ENCODE results near the gene SMOC2. TPM values are rescaled to one million over a fixed set of nuclear protein-coding genes. Genes with fewer than 3 reads are reported as not detected.

SMOC2 gene
- total and polyA plus RNA-seq, 2 donors (not counting 1 experiment from before 2014, with no cell fraction given) = 0.37 TPM; not detected in 1

DNA sequence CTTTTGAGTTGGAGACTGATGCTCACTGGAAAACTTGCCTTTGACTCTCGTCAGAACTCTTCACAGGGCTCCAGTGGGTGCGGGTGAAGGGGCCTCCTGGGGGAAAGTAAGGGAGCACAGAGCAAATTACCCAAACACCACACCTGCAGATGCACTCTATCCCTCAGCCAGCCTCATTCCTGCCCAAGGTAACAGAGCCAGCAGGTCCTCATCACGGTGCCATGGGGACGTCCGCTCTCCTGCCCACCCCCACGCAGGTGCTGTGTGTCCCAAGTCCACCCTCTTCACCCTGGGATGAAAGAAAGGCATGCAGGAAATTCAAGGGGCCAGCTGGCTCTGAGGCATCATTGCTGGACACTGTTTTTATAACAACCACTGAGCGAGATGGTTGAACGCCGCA, 269.0 kb downstream of the SMOC2 start:
- Histone ChIP-seq H4K20me1 (ENCODE audit: control insufficient read depth, insufficient read depth, low read length, poor library complexity, severe bottlenecking) (no peaks in the 10 kb centered on the region), H3K4me2 (replicated peaks; ENCODE audit: low read depth, low read length, poor library complexity, severe bottlenecking) (no peak overlapping the region), H3K4me1 (ENCODE audit: control insufficient read depth in 2 of 2, insufficient read depth in 2 of 2, low read length in 2 of 2) (no peaks in the 10 kb centered on the region), H3K27ac (ENCODE audit: low read length in 2 of 2) (no peak overlapping the region), H3K9me3 (ENCODE audit: control extremely low read depth in 1 of 3, control insufficient read depth in 2 of 3, insufficient read depth in 1 of 3, low read length in 2 of 3) (peaks cover 0 to 43% (median 0%) of the 10 kb centered on the region in 3 donors), H2AFZ (ENCODE audit: insufficient read depth, low read depth, low read length, poor library complexity, severe bottlenecking) (no peak overlapping the region), H3K36me3 (replicated peaks in 1 of 2; ENCODE audit: control extremely low read depth in 1 of 2, control insufficient read depth in 1 of 2, extremely low read depth in 1 of 2, insufficient read depth in 2 of 2, low read length in 1 of 2) (no peaks in the 10 kb centered on the region), H3K9ac (ENCODE audit: low read length) (no peak overlapping the region), H3K4me3 (ENCODE audit: control extremely low read depth in 1 of 5, extremely low read depth in 1 of 5, insufficient read depth in 1 of 5, low read depth in 2 of 5, low read length in 4 of 5) (no peak overlapping the region), H3K79me2 (ENCODE audit: control insufficient read depth, insufficient read depth, low read length) (no peaks in the 10 kb centered on the region), H3K27me3 (replicated peaks in 1 of 4; ENCODE audit: control extremely low read depth in 1 of 4, control insufficient read depth in 3 of 4, insufficient read depth in 4 of 4, low read length in 3 of 4) (peaks cover 0 to 2% (median 0%) of the 10 kb centered on the region in 4 experiments)
- CTCF ChIA-PET = interaction anchor here (0.9 kb wide), 1 partner anchor 15 kb away, joined by 3 read pairs; no protein-coding TSS in a partner anchor
- Mint-ChIP-seq H3K4me1 (no peaks in the 10 kb centered on the region), H3K27me3 (no peaks in the 10 kb centered on the region), H3K4me3 (no peak overlapping the region), H3K27ac (no peak overlapping the region), H3K9me3 (ENCODE audit: insufficient read depth) (peaks cover 2% of the 10 kb centered on the region)
- intact Hi-C loops (cut with micrococcal nuclease) = no loop called here
- ATAC-seq (ENCODE audit: low read depth) (no peak), DNase-seq (no peak)
- POLR2A ChIA-PET = no interaction called here
- TF ChIP-seq, protein P1, sequence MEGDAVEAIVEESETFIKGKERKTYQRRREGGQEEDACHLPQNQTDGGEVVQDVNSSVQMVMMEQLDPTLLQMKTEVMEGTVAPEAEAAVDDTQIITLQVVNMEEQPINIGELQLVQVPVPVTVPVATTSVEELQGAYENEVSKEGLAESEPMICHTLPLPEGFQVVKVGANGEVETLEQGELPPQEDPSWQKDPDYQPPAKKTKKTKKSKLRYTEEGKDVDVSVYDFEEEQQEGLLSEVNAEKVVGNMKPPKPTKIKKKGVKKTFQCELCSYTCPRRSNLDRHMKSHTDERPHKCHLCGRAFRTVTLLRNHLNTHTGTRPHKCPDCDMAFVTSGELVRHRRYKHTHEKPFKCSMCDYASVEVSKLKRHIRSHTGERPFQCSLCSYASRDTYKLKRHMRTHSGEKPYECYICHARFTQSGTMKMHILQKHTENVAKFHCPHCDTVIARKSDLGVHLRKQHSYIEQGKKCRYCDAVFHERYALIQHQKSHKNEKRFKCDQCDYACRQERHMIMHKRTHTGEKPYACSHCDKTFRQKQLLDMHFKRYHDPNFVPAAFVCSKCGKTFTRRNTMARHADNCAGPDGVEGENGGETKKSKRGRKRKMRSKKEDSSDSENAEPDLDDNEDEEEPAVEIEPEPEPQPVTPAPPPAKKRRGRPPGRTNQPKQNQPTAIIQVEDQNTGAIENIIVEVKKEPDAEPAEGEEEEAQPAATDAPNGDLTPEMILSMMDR (IDR thresholded peaks at IDR 0.05) = no peak
- TF ChIP-seq EZH2 (IDR thresholded peaks at IDR 0.05; ENCODE audit: borderline replicate concordance, insufficient read depth, low read depth, low read length, poor library complexity, severe bottlenecking) = no peak
- 97% methylated on average over 7 of the region's 9 CpGs for WGBS (ENCODE audit: insufficient coverage)

DNA sequence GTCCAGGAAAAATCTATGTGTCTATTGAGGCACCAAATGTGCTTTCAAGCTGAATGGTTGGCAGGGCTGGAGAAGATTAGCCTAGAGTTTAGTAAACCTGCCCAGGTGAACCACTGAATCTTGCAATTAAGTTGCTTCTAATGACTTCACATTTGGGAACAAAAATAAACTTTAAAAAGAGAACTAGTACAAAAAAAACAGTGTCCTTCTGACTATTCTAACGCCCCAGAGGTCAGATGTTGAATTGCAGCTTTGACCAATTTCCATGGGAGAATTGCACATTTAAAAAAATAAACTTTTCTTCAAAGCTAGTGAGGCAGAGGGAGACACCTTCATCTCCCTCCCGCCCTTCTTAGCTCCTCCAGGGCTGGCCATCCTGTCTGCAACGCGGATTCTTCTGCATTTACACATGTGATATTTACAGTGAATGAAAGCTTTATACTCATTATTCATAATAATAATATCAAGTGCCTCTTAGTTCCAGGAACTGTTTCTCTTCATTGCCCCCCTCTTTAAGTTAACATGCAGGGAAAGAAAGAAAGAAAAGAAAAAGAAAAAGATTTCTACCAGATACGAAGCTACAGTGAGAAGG, 270.2 kb downstream of the SMOC2 start:
- Histone ChIP-seq H3K9me3 (ENCODE audit: control extremely low read depth in 1 of 3, control insufficient read depth in 2 of 3, insufficient read depth in 1 of 3, low read length in 2 of 3) (peaks cover 0 to 38% (median 0%) of the 10 kb centered on the region in 3 donors), H2AFZ (ENCODE audit: insufficient read depth, low read depth, low read length, poor library complexity, severe bottlenecking) (no peak overlapping the region), H3K4me3 (ENCODE audit: control extremely low read depth in 1 of 5, extremely low read depth in 1 of 5, insufficient read depth in 1 of 5, low read depth in 2 of 5, low read length in 4 of 5) (no peak overlapping the region), H3K9ac (ENCODE audit: low read length) (no peak overlapping the region), H3K36me3 (replicated peaks in 1 of 2; ENCODE audit: control extremely low read depth in 1 of 2, control insufficient read depth in 1 of 2, extremely low read depth in 1 of 2, insufficient read depth in 2 of 2, low read length in 1 of 2) (no peaks in the 10 kb centered on the region), H4K20me1 (ENCODE audit: control insufficient read depth, insufficient read depth, low read length, poor library complexity, severe bottlenecking) (no peaks in the 10 kb centered on the region), H3K79me2 (ENCODE audit: control insufficient read depth, insufficient read depth, low read length) (no peaks in the 10 kb centered on the region), H3K4me1 (ENCODE audit: control insufficient read depth in 2 of 2, insufficient read depth in 2 of 2, low read length in 2 of 2) (no peaks in the 10 kb centered on the region), H3K27ac (ENCODE audit: low read length in 2 of 2) (no peak overlapping the region), H3K4me2 (replicated peaks; ENCODE audit: low read depth, low read length, poor library complexity, severe bottlenecking) (no peak overlapping the region), H3K27me3 (replicated peaks in 1 of 4; ENCODE audit: control extremely low read depth in 1 of 4, control insufficient read depth in 3 of 4, insufficient read depth in 4 of 4, low read length in 3 of 4) (peaks cover 0 to 2% (median 0%) of the 10 kb centered on the region in 4 experiments)
- intact Hi-C loops (cut with micrococcal nuclease) = no loop called here
- H3K27me3 Mint-ChIP-seq = no peaks in the 10 kb centered on the region
- 0% methylated on average over 1 of the region's 5 CpGs for WGBS (ENCODE audit: insufficient coverage)
- ATAC-seq (ENCODE audit: low read depth) (no peak), DNase-seq (no peak)
- no peak overlapping the region for H3K4me3 Mint-ChIP-seq
- POLR2A ChIA-PET = no interaction called here
- H3K27ac Mint-ChIP-seq = no peak overlapping the region
- peaks cover 2% of the 10 kb centered on the region for H3K9me3 Mint-ChIP-seq (ENCODE audit: insufficient read depth)
- TF ChIP-seq, protein P1 (IDR thresholded peaks at IDR 0.05) = no peak
- no peak for TF ChIP-seq EZH2 (IDR thresholded peaks at IDR 0.05; ENCODE audit: borderline replicate concordance, insufficient read depth, low read depth, low read length, poor library complexity, severe bottlenecking)
- CTCF ChIA-PET = interaction anchor here (0.9 kb wide), 1 partner anchor 14 kb away, joined by 3 read pairs; no protein-coding TSS in a partner anchor
- no peaks in the 10 kb centered on the region for H3K4me1 Mint-ChIP-seq

All from B cell (primary cell).